MG63 (cell line): ENCODE measurements around the gene TCEAL4. TPM values are rescaled to one million over a fixed set of nuclear protein-coding genes. Genes with fewer than 3 reads are reported as not detected.

Experiments
- DNase-seq: peaks from one replicate; pipeline ENCODE4 v3.0.0-alpha.2; 2020
- H3K27me3 ChIP-seq: fragments of 250-450 bp; sonication (Bioruptor Pico); 2 replicates; pipeline ENCODE4 v1.5.1; 2020; ENCODE audit warnings: mild to moderate bottlenecking, moderate library complexity
- H3K36me3 ChIP-seq: fragments of 250-450 bp; sonication (Bioruptor Pico); 2 replicates; pipeline ENCODE4 v1.5.1; 2020; ENCODE audit warnings: mild to moderate bottlenecking, moderate library complexity
- H3K4me3 ChIP-seq: fragments of 250-450 bp; sonication (Bioruptor Pico); 2 replicates; pipeline ENCODE4 v1.5.1; 2020; ENCODE audit warnings: mild to moderate bottlenecking, moderate library complexity
- H3K9me3 ChIP-seq: fragments of 250-450 bp; sonication (Bioruptor Pico); 2 replicates; pipeline ENCODE4 v1.5.1; 2020; ENCODE audit warnings: mild to moderate bottlenecking, moderate library complexity
- total RNA-seq: library from RNA; depleted of rRNA; stranded (reverse); fragments of >200 nt; shearing (Covaris generic); gene quantifications from 2 replicates; pipeline ENCODE4 v1.2.3, GENCODE V29; 2014; ENCODE audit warnings: low replicate concordance; rRNA removed

TCEAL4 gene
- total RNA-seq, 1 experiment from 2014 or later, result 12.9 TPM

- Histone ChIP-seq H3K36me3 (peaks cover 3% of the 10 kb centered on the region), H3K4me3 (peak within 1 kb of the TSS; percentile 63), H3K9me3 (no peaks in the 10 kb centered on the region), H3K27me3 (no peaks in the 10 kb centered on the region)
- peak; percentile 44 for DNase-seq
Observed at GRCh38 chrX:103628386-103629317, 43.3 kb downstream of the TCEAL4 start, which contains the start of gene TCEAL1. Gene TCEAL1, plus strand, starts transcription at chrX:103628975. Its CDS starts 942 bp downstream, at chrX:103629917.

- no peaks in the 10 kb centered on the region for H3K27me3 ChIP-seq
Observed at GRCh38 chrX:103629318-103630170, 44.2 kb downstream of the TCEAL4 start.

GRCh38 chrX:103630171-103630511, 44.8 kb downstream of the TCEAL4 start:
- H3K4me3 ChIP-seq, result peak overlapping the region; percentile 63
- DNase-seq, result no peak
- no peaks in the 10 kb centered on the region for H3K27me3 ChIP-seq
- peaks cover 3% of the 10 kb centered on the region for H3K36me3 ChIP-seq
- no peaks in the 10 kb centered on the region for H3K9me3 ChIP-seq

More at GRCh38 chrX:103629318-103630170, 44.2 kb downstream of the TCEAL4 start:
- Histone ChIP-seq H3K4me3 (peak overlapping the region; percentile 63), H3K9me3 (no peaks in the 10 kb centered on the region), H3K36me3 (peaks cover 3% of the 10 kb centered on the region)
- DNase-seq, result peak; percentile 74

GRCh38 chrX:103631145-103631544, 45.8 kb downstream of the TCEAL4 start:
- no peaks in the 10 kb centered on the region for H3K9me3 ChIP-seq
- no peak for DNase-seq

GRCh38 chrX:103635436-103635835, 50.1 kb downstream of the TCEAL4 start:
- Histone ChIP-seq H3K27me3 (no peaks in the 10 kb centered on the region), H3K4me3 (no peak overlapping the region)
- DNase-seq, result no peak

More at GRCh38 chrX:103631145-103631544, 45.8 kb downstream of the TCEAL4 start:
- H3K4me3 ChIP-seq, result no peak overlapping the region
- H3K27me3 ChIP-seq, result no peaks in the 10 kb centered on the region
- H3K36me3 ChIP-seq, result peaks cover 3% of the 10 kb centered on the region

More at GRCh38 chrX:103635436-103635835, 50.1 kb downstream of the TCEAL4 start:
- Histone ChIP-seq H3K36me3 (peaks cover 3% of the 10 kb centered on the region), H3K9me3 (no peaks in the 10 kb centered on the region)

Other genes starting within 250 kb of the TCEAL4 start
- 44.1 and 97.3 TPM in 2 replicates for gene TCEAL9, start 229.0 kb upstream of the TCEAL4 start, total RNA-seq
- gene BEX3, start 209.0 kb upstream of the TCEAL4 start, total RNA-seq, result 153 and 210 TPM in 2 replicates
- gene RAB40A, start 66.0 kb upstream of the TCEAL4 start, total RNA-seq, result not detected in 2 replicates
- 1.0 TPM in 1 of 2 replicates, not detected in the other for gene TCEAL3, start 22.4 kb downstream of the TCEAL4 start, total RNA-seq
- gene TCEAL1, start 43.5 kb downstream of the TCEAL4 start, total RNA-seq, result 25.0 and 63.8 TPM in 2 replicates
- gene MORF4L2, start 101.2 kb downstream of the TCEAL4 start, total RNA-seq, result 919 and 2,011 TPM in 2 replicates
- not detected in 2 replicates for gene TMEM31, start 125.4 kb downstream of the TCEAL4 start, total RNA-seq
- not detected in 2 replicates for gene PLP1, start 191.3 kb downstream of the TCEAL4 start, total RNA-seq
- 0.15 and 0.26 TPM in 2 replicates for gene RAB9B, start 246.7 kb downstream of the TCEAL4 start, total RNA-seq